ENCODE data around the gene TSHZ3.

- TF ChIP-seq SUZ12 (IDR thresholded peaks at IDR 0.05) (no peak), ZNF384 (IDR thresholded peaks at IDR 0.05) (no peak), SP1 (IDR thresholded peaks at IDR 0.05) (no peak), BHLHE40 (IDR thresholded peaks at IDR 0.05; ENCODE audit: borderline replicate concordance) (no peak), TARDBP (IDR thresholded peaks at IDR 0.05) (no peak), FOXA1 (IDR thresholded peaks at IDR 0.05) (no peak), FOXM1 (IDR thresholded peaks at IDR 0.05; ENCODE audit: borderline replicate concordance) (no peak), ELF4 (IDR thresholded peaks at IDR 0.05) (no peak)
- TF ChIP-seq, protein P1, sequence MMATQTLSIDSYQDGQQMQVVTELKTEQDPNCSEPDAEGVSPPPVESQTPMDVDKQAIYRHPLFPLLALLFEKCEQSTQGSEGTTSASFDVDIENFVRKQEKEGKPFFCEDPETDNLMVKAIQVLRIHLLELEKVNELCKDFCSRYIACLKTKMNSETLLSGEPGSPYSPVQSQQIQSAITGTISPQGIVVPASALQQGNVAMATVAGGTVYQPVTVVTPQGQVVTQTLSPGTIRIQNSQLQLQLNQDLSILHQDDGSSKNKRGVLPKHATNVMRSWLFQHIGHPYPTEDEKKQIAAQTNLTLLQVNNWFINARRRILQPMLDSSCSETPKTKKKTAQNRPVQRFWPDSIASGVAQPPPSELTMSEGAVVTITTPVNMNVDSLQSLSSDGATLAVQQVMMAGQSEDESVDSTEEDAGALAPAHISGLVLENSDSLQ (IDR thresholded peaks at IDR 0.05): no peak
Measured at GRCh38 chr19:31226151-31226935, 122.9 kb downstream of the TSHZ3 start.

Measured in HEK293T (cell line).